ENCODE results near the gene SGCD.

DNA sequence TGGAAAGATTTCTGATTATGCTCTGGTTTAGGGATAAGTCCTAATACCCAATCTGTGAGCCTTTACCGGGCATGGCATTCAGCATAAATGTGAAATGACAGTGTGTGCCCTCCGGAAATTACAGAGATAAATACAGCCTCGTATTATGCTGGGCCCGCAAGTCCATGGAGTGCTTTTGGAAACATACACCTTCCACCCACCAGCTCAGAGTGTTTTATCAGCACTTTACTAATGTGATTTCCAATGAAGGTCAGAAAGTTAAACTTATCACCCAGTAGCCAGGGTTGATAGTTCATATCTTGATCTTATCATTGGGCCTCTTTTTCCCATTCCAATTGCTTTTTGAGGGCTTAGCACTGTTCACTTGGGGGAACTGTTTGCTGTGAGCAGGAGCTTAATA is 94.8 kb downstream of the SGCD start:
- TF ChIP-seq, protein P1, sequence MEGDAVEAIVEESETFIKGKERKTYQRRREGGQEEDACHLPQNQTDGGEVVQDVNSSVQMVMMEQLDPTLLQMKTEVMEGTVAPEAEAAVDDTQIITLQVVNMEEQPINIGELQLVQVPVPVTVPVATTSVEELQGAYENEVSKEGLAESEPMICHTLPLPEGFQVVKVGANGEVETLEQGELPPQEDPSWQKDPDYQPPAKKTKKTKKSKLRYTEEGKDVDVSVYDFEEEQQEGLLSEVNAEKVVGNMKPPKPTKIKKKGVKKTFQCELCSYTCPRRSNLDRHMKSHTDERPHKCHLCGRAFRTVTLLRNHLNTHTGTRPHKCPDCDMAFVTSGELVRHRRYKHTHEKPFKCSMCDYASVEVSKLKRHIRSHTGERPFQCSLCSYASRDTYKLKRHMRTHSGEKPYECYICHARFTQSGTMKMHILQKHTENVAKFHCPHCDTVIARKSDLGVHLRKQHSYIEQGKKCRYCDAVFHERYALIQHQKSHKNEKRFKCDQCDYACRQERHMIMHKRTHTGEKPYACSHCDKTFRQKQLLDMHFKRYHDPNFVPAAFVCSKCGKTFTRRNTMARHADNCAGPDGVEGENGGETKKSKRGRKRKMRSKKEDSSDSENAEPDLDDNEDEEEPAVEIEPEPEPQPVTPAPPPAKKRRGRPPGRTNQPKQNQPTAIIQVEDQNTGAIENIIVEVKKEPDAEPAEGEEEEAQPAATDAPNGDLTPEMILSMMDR (IDR thresholded peaks at IDR 0.05), result no peak
- TF ChIP-seq POLR2A (IDR thresholded peaks at IDR 0.05), result no peak
